NOMO-1 treated with dmso at 0.1 percent for 144 hours (cell line): Measurements from ENCODE around the gene SLC25A42.
"Not testable (repeated sequence)": the region's sequence is repeated elsewhere in the genome, so short reads cannot be mapped to it uniquely, and the experiment has no call there.

Source experiments
- DNase-seq: peaks from one replicate; lab custom pipeline; 2025; ENCODE audit not compliant: unreplicated experiment; lab: John Stamatoyannopoulos, UW

The SLC25A42 gene

GRCh38 chr19:19134687-19135158, 70.9 kb downstream of the SLC25A42 start:
- DNase-seq = no peak

GRCh38 chr19:19135713-19136112, 71.9 kb downstream of the SLC25A42 start:
- not testable (repeated sequence) for DNase-seq

DNA sequence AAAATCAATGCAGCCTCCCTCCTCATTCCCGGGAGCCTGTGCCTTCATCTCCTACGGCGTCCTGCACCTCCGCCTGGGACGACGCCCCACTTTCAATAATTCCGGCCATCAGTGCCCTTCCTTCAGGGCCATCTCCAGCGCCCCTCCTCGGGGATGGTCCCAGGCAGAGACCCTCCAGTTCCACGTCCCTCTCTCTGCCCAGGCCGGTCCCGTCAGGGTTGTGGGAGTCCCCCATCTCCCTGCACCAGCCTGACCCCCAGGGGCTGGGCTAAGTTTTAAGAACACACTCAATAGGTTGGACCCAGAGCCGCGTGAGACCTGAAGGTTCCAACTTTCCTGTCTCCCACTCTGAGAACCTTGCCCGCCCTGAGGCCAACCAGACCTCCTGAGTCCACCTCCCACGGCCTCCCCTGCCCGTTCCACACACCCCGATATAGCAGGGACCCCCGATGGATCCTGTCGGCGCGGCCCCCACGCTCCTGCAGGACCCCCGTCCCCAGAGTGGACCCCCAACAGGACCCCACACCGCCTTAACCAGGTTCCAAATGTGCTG, 73.8 kb downstream of the SLC25A42 start:
- DNase-seq = no peak

DNA sequence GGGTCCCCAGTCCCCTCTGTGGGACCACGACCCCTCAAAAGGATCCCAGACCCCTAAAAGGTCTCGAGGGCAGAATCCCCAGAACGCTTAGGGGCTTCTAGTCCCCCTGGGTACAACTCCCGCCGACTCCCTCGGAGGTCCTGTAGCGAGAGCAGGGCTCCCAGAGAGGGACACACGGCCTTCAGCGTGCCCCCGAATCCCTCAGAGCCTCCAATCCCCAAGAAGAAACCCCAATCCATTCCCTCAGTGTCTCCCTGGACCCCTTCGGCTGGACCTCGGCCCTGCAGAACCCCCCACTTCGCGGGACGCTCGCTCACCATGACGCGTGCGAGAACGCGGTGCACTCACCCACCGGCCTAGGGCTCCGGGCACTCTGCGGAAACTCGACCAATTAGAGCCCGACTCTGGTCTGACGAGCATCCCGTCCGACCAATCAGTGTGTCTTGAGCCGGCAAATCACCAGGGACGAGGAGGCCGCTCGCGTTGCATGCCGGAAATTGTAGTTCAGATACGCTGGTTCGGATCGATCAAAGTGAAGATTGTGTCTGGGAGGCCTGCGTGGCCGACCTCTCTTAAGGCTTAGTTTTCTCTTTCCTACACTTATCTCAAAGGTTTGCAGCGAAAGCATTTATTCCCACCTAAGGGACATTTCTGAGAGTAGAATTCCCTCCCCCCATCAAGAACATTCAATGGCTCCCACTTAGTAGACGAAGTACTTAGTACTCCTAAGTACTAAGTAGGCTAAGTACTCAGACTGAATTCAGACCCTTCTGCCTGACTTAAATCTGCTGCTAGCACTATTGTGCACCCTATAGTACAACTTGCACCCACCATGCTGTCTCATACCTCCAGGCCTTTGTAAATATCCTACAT, 74.6 kb downstream of the SLC25A42 start, which contains the start of gene TMEM161A:
TMEM161A (minus strand) TSS at position 370 of the 873 bp plus-strand sequence; CDS start at position 320, 50 bp downstream.
- peak; percentile 96 for DNase-seq

- no peak for DNase-seq
Observed at GRCh38 chr19:19139876-19140229, 76.1 kb downstream of the SLC25A42 start.

GRCh38 chr19:19140476-19140875, 76.7 kb downstream of the SLC25A42 start:
- no peak for DNase-seq

DNA sequence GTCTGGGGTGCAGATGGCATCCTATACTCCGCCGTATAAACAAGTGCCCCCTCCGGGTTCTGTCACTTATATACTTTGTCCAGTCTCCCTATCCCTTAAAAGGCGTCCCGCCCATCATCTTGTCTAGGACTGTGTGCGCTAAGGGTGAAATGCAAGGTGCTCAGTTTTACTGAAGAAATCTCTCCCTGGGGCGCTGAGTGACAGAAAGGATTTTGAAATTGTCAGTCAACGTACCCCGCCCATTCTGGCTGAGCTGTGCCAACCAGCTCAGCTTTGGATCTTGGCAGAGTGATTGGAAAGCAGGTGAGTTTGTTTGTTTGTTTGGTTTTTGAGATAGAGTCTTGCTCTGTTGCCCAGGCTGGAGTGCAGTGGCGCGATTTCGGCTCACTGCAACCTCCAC, 78.6 kb downstream of the SLC25A42 start:
- DNase-seq = no peak

DNA sequence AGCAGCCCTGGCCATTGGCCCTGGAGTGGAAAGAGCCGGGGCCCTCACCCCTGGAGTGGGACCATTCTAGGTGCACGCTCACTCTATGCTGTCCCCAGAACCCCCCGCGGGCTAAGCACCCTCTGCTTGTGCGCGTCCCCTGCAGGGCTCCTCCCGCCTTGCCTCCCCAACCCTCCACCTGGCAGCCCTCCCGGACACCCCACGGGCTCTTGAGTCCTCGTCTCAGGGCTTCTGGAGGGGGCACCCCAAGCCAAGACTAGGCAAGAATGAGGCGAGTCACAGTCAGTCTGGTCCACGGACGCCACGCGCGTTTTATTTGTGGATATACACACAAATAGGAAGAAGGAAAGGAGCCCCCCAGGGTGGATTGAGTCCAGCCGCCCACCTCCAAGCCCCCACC, 81.5 kb downstream of the SLC25A42 start:
- no peak for DNase-seq

DNA sequence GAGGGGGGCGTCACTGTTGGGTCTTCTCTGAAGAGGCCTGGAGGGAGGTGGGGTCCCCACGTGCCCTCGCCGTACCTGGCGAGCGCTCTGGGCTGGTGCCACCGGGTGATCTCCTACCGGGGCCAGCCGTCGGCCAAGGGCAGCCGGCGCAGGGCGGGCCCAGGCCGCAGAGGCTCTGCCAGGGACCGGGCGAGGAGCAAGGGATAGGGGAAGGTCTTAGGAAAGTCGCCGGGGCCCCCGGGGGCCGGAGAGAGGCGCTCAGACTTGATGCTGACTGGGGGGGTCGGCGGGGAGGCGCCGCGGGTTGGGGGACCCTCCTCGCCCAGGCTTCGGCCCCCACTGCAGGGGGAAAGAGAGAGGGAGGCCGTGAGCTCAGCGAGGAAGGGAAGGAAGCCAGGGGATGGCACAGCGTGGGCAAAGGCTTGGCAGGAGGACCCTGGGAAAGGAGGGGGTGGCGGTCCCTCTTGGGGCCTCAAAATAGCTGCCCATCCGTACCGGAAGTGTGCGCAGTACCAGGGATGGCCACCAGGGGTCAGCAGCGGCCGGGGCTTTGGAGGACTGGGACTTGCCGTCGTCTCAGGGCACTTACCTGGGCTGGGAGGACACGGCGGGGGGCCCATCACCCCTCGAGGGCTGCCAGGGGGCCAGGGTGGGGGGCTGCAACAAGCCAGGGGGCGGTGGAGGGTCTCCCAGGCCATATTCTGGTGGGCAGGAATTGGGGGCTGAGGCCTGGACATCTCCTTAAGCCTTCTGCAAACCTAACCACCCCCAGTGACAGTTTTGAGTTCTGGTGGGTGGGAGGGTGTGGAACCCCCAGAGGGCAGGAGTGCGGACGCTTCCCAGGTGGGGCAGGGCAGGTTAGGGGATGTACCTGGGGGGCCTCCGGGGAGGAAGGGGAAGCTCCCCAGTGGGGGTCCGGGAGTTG, 82.2 kb downstream of the SLC25A42 start:
- DNase-seq = peak; percentile 26

GRCh38 chr19:19146865-19147264, 83.1 kb downstream of the SLC25A42 start:
- no peak for DNase-seq

- DNase-seq = no peak
Observed at GRCh38 chr19:19147344-19147743, 83.5 kb downstream of the SLC25A42 start.

DNA sequence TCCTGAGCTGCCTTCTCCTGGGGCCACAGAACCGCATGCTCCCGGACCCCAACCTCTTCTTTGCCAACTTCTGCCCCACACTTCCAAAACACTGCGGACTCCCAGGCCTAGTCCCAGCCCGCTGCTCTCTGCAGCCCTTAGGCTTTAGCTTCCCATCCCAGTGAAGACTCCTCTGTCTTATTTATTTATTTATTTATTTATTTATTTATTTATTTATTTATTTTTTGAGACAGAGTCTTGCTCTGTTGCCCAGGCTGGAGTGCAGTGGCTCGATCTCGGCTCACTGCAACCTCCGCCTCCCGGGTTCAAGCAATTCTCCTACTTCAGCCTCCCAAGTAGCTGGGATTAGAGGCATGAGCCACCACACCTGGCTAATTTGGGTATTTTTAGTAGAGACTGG, 84.7 kb downstream of the SLC25A42 start:
- DNase-seq = not testable (repeated sequence)

GRCh38 chr19:19149435-19149834, 85.6 kb downstream of the SLC25A42 start:
- no peak for DNase-seq

GRCh38 chr19:19151418-19151817, 87.6 kb downstream of the SLC25A42 start:
- DNase-seq = no peak

DNA sequence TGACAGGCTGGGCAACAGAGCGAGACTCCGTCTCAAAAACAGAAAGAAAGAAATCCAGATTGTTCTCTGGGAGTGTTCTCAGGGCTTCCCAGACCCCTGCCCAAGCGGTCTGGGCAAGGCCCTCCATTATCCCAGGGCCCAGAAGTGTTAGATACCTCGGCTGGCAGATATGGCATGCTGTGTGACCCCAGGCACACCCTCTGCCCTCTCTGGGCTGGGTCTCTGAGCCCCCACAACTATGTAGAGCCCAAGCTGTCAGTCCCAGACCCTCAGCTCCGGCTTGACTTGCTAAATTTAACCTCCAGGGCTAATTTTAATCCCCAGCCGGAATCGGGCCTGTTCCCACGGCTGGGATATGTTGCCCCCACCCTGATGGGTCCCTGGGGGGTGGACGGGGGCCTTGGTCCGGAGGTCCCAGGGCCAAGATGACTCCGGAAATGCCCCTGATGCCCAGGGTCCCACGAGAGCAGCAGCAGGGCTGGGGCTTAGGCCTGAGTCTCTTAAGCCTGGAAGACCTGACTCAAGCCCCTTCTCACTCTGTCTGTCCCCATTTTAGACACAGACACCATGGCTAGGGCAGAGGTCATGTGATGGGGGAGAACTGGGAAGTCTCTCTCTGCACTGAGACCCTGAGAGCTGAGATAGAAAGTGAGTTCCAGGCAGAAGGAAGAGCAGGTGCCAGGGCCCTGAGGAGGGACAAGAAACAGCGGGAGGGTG, 89.0 kb downstream of the SLC25A42 start:
- no peak for DNase-seq

- no peak for DNase-seq
Observed at GRCh38 chr19:19154768-19155494, 91.1 kb downstream of the SLC25A42 start.

- DNase-seq = no peak
Observed at GRCh38 chr19:19155495-19156219, 91.9 kb downstream of the SLC25A42 start.

DNA sequence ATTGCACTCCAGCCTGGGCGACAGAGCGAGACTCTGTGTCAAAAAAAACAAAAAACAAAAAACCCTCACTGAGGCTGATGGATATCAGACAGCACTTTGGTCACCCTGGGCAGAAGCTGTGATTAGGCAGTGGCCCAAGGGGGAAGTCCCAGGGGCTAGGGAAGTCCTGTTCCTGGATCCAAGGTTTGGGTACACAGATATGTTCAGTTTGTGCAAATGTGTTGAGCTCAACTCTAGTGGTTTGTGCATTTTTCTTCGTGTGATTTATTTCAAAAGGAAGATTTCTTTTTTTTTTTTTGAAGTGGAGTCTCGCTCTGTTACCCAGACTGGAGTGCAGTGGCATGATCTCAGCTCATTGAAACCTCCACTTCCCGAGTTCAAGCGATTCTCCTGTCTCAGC, 94.0 kb downstream of the SLC25A42 start:
- no peak for DNase-seq

GRCh38 chr19:19159534-19159933, 95.7 kb downstream of the SLC25A42 start:
- no peak for DNase-seq
